CD4-positive, alpha-beta memory T cell (primary cell): ENCODE measurements around the gene ARL8B. TPM values are rescaled to one million over a fixed set of nuclear protein-coding genes. Genes with fewer than 3 reads are reported as not detected.
"Not testable (repeated sequence)": the region's sequence is repeated elsewhere in the genome, so short reads cannot be mapped to it uniquely, and the experiment has no call there.

Experiments used
- CTCF ChIA-PET: fragments of 350-600 bp; sonication (Branson Sonifier 250); formaldehyde crosslinking; loops from one replicate; lab custom pipeline; 2021; ENCODE audit warnings: inconsistent platforms; ENCODE audit not compliant: partially characterized antibody; lab: Charles Lee
- POLR2A ChIA-PET: fragments of 350-600 bp; sonication (Branson Sonifier 250); formaldehyde crosslinking; loops from one replicate; lab custom pipeline; 2021; ENCODE audit not compliant: partially characterized antibody; lab: Charles Lee
- DNase-seq, 5 donors: peaks; one replicate each; pipeline versions ENCODE4 v3.0.0 to v3.0.0-alpha.2; 2020 to 2022; ENCODE audit warnings: mixed read lengths in 1 of 5
- H3K27ac ChIP-seq: one replicate; pipeline ENCODE4 v1.7.0; 2013; ENCODE audit warnings: low read depth, low read length
- H3K27me3 ChIP-seq: 2 replicates; pipeline ENCODE4 v1.7.0; 2013; ENCODE audit warnings: mild to moderate bottlenecking, low read length, moderate library complexity; ENCODE audit not compliant: insufficient read depth
- H3K36me3 ChIP-seq: 2 replicates; pipeline ENCODE4 v1.7.0; 2013; ENCODE audit warnings: mild to moderate bottlenecking, low read length, moderate library complexity; ENCODE audit not compliant: insufficient read depth
- H3K4me1 ChIP-seq: 2 replicates; pipeline ENCODE4 v1.7.0; 2013; ENCODE audit warnings: mild to moderate bottlenecking, low read length, moderate library complexity; ENCODE audit not compliant: insufficient read depth
- H3K4me3 ChIP-seq, 2 donors: one replicate each; pipeline ENCODE4 v1.7.0; 2013; ENCODE audit warnings: low read length in 2 of 2, mild to moderate bottlenecking in 1 of 2
- H3K9me3 ChIP-seq, 2 donors: one replicate each; pipeline ENCODE4 v1.7.0; 2013; ENCODE audit warnings: low read length in 2 of 2, control low read depth in 1 of 2; ENCODE audit not compliant: control insufficient read depth in 1 of 2
- H3K27ac Mint-ChIP-seq, 7 donors: one replicate each; pipeline ENCODE4 v1.8.0; 2020 to 2021; ENCODE audit warnings: mixed read lengths in 7 of 7, mild to moderate bottlenecking in 6 of 7, inconsistent platforms in 3 of 7, moderate library complexity in 3 of 7
- H3K27me3 Mint-ChIP-seq, 2 donors: one replicate each; pipeline ENCODE4 v1.8.0; 2020 to 2021; ENCODE audit warnings: mixed read lengths in 2 of 2
- H3K36me3 Mint-ChIP-seq, 2 donors: one replicate each; pipeline ENCODE4 v1.8.0; 2020 to 2021; ENCODE audit warnings: mixed read lengths in 2 of 2, inconsistent platforms in 1 of 2, mild to moderate bottlenecking in 1 of 2
- H3K4me1 Mint-ChIP-seq, 4 donors: one replicate each; pipeline ENCODE4 v1.8.0; 2020 to 2021; ENCODE audit warnings: mixed read lengths in 4 of 4, mild to moderate bottlenecking in 1 of 4
- H3K4me3 Mint-ChIP-seq, 8 donors: one replicate each; pipeline ENCODE4 v1.8.0; 2020 to 2021; ENCODE audit warnings: mixed read lengths in 8 of 8, mild to moderate bottlenecking in 7 of 8, moderate library complexity in 6 of 8, inconsistent platforms in 3 of 8
- H3K9me3 Mint-ChIP-seq, 8 donors: one replicate each; pipeline ENCODE4 v1.8.0; 2020 to 2021; ENCODE audit warnings: mixed read lengths in 8 of 8, mild to moderate bottlenecking in 5 of 8, inconsistent platforms in 3 of 8, moderate library complexity in 1 of 8
- intact Hi-C: fragments of 100-400 bp; cut with micrococcal nuclease; formaldehyde crosslinking; loops from one replicate; pipeline ENCODE4 v1.15.1; 2023
- polyA plus RNA-seq, 2 donors: library from polyadenylated mRNA; unstranded; fragments of 300-500 nt; fragmentation: Illumina TruSeq; gene quantifications; one replicate each; pipeline ENCODE4 v1.2.3, GENCODE V29; 2021
- total RNA-seq, 2 experiments: library from RNA; stranded (reverse); gene quantifications; one replicate each; pipeline ENCODE4 v1.2.3, GENCODE V29; 2021

Gene ARL8B
- total and polyA plus RNA-seq, 4 experiments from 2014 or later: 46.1 to 60.9 (median 58.0) TPM

DNA sequence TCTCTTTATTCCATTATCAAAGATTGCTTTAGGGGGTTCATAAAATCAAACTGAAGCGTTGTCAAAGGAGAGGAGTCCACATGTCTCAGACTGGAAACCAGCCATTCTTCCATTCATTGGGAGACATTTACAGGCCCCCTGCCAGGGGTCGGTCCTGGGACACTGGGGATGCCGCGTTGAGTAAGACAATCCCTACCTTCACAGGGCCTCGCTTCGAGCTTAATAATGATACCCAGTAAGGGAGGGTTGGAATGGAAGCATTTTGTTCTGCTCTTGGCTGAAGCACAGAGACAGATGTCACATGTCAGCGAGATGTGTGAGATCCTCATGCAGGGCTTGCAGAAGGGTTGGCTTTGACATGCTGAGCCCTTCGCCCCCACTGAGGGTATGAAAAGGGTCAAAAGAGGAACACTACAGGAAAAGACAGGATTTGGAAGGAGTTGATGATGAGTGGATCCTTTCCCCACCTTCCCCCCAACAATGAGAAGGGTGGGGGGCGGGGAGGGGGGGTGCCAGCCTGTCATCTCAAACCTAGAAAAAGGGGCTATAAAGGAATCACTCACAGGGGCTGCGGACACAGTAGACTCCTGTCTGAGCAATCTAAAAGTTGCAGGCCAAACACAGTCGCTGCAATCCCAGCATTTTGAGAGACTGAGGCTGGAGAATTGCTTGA lies 25.6 kb upstream of the ARL8B start:
- H3K9me3 Mint-ChIP-seq: no peaks in the 10 kb centered on the region
- no peak overlapping the region for H3K27ac Mint-ChIP-seq
- CTCF ChIA-PET: no interaction called here
- peak overlapping the region in 1 of 8 donors; percentile 14 for H3K4me3 Mint-ChIP-seq
- peaks cover 25 to 37% of the 10 kb centered on the region in 2 donors for H3K27me3 Mint-ChIP-seq
- Histone ChIP-seq H3K27ac (no peak overlapping the region), H3K27me3 (no peaks in the 10 kb centered on the region), H3K9me3 (no peaks in the 10 kb centered on the region), H3K4me1 (no peaks in the 10 kb centered on the region), H3K36me3 (no peaks in the 10 kb centered on the region), H3K4me3 (no peak overlapping the region)
- peaks cover 0 to 3% (median 2%) of the 10 kb centered on the region in 4 donors for H3K4me1 Mint-ChIP-seq
- DNase-seq: no peak
- intact Hi-C loops: no loop called here
- POLR2A ChIA-PET: no interaction called here
- no peaks in the 10 kb centered on the region for H3K36me3 Mint-ChIP-seq

DNA sequence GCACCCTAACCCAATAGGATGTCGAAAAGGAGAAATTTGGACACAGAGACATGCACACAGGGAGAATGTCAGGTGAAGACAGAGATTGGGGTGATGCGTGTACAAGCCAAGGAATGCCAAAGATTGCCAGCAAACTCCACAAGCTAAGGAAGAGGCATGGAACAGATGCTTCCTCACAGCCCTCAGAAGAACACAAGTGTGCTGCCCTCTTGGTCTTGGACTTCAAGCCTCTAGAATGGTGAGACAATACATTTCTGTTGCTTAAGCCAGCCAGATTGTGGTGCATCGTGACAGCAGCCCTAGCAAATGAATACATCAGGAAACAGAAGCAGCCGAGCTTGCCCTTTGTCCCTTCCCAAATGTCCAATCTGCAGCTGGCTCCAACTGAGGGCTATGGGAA lies 23.7 kb upstream of the ARL8B start:
- CTCF ChIA-PET: no interaction called here
- Mint-ChIP-seq H3K4me3 (no peak overlapping the region), H3K4me1 (peaks cover 0 to 3% (median 2%) of the 10 kb centered on the region in 4 donors), H3K27me3 (peaks cover 21 to 30% of the 10 kb centered on the region in 2 donors), H3K36me3 (no peaks in the 10 kb centered on the region), H3K9me3 (no peaks in the 10 kb centered on the region), H3K27ac (no peak overlapping the region)
- no peak overlapping the region for H3K4me3 ChIP-seq
- H3K9me3 ChIP-seq: no peaks in the 10 kb centered on the region
- H3K27me3 ChIP-seq: no peaks in the 10 kb centered on the region
- no peak for DNase-seq
- intact Hi-C loops: no loop called here
- POLR2A ChIA-PET: no interaction called here
- no peaks in the 10 kb centered on the region for H3K36me3 ChIP-seq
- no peaks in the 10 kb centered on the region for H3K4me1 ChIP-seq
- no peak overlapping the region for H3K27ac ChIP-seq

DNA sequence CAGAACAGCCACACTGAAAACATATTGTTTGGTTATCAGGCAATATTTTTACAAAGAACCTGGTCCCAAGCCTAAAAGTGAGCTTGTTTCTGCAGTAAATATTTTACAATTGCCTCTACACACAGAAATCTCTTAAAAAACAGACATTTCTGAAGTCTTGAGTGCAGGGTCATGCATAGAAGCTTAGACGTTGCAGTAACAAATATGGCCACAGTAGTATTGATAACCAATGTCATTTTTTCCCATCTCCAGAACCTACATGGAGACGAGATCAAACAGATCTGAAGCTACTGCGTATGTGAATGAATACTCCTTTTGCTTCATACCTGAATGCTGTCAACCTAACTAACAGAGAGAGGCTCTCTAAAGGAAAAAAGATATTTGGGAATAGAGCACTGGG lies 19.6 kb upstream of the ARL8B start:
- Mint-ChIP-seq H3K36me3 (no peaks in the 10 kb centered on the region), H3K27me3 (peaks cover 4 to 12% of the 10 kb centered on the region in 2 donors), H3K27ac (no peak overlapping the region), H3K4me1 (no peaks in the 10 kb centered on the region), H3K4me3 (no peak overlapping the region), H3K9me3 (no peaks in the 10 kb centered on the region)
- intact Hi-C loops: no loop called here
- Histone ChIP-seq H3K27ac (no peak overlapping the region), H3K4me1 (no peaks in the 10 kb centered on the region), H3K9me3 (no peaks in the 10 kb centered on the region), H3K27me3 (no peaks in the 10 kb centered on the region), H3K4me3 (no peak overlapping the region), H3K36me3 (no peaks in the 10 kb centered on the region)
- DNase-seq: no peak
- ChIA-PET POLR2A (no interaction called here), CTCF (no interaction called here)

DNA sequence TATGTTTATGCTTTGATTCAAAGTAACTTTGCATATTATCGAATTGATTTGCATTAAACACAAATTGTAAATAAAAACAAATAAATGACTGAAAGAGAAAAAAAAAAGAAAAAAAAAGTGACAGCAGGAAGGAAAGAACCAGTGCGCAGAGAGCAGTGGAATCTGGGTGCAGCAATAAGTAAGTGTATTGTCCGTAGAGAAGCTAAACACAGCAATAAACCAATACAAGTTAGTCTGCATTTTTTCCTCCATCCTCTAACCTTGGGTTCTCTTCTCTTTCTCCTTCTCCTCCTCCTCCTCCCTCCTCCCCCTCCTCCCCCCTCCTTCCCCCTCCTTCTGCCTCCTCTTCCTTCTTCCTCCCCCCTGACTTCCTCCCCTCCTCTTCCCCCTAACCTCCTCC lies 18.3 kb upstream of the ARL8B start:
- Mint-ChIP-seq H3K4me1 (no peaks in the 10 kb centered on the region), H3K27ac (no peak overlapping the region), H3K36me3 (no peaks in the 10 kb centered on the region), H3K27me3 (peaks cover 3 to 7% of the 10 kb centered on the region in 2 donors), H3K4me3 (no peak overlapping the region), H3K9me3 (no peaks in the 10 kb centered on the region)
- Histone ChIP-seq H3K9me3 (no peaks in the 10 kb centered on the region), H3K36me3 (no peaks in the 10 kb centered on the region), H3K4me3 (no peak overlapping the region), H3K27ac (no peak overlapping the region), H3K27me3 (no peaks in the 10 kb centered on the region), H3K4me1 (no peaks in the 10 kb centered on the region)
- DNase-seq: no peak
- ChIA-PET POLR2A (no interaction called here), CTCF (no interaction called here)
- intact Hi-C loops: no loop called here

DNA sequence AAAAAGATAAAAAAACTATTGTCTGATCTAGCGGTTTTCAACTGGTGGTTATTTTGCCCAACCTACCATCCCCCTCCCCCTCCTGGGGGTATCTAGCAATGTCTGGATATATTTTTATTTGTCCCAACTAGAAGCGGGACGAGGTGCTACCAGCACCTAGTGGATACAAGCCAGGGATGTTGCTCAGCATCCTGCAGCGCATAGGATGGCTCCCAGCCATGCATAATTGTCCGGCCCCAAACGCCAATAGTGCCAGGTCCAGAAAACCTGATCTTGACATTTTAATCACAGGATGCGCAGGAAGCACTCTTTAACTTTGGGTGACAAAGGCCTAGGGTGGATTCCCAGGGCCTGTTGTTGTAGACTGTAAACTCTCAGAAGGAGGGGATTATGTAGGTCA lies 17.0 kb upstream of the ARL8B start:
- intact Hi-C loops: no loop called here
- Mint-ChIP-seq H3K36me3 (no peaks in the 10 kb centered on the region), H3K9me3 (no peaks in the 10 kb centered on the region)

DNA sequence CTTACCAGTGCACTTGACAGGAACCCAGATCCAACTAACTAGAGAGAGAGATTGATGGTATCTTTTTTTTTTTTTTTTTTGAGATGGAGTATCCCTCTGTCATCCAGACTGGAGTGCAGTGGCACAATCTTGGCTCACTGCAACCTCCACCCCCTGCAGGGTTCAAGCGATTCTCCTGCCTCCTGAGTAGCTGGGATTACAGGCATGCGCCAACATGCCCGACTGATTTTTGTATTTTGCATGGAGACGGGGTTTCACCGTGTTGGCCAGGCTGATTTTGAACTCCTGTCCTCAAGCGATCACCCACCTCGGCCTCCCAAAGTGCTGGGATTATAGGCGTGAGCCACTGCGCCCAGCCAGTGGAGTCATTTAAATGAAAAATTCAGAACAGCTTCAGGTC lies 15.7 kb upstream of the ARL8B start:
- H3K36me3 Mint-ChIP-seq, H3K4me1 ChIP-seq, H3K27me3 ChIP-seq, H3K4me3 ChIP-seq, H3K9me3 Mint-ChIP-seq, H3K4me3 Mint-ChIP-seq, H3K9me3 ChIP-seq, POLR2A ChIA-PET, H3K27me3 Mint-ChIP-seq, intact Hi-C loops, DNase-seq, H3K27ac Mint-ChIP-seq, H3K27ac ChIP-seq, H3K36me3 ChIP-seq, H3K4me1 Mint-ChIP-seq: not testable (repeated sequence)
- CTCF ChIA-PET: interaction anchor here (0.7 kb wide), 1 partner anchor 32 kb away, joined by 3 read pairs; no protein-coding TSS in a partner anchor

More for the DNA sequence above, 17.0 kb upstream of the ARL8B start:
- no peaks in the 10 kb centered on the region for H3K36me3 ChIP-seq
- Mint-ChIP-seq H3K27ac (no peak overlapping the region), H3K4me3 (no peak overlapping the region), H3K27me3 (peaks cover 1 to 3% of the 10 kb centered on the region in 2 donors), H3K4me1 (no peaks in the 10 kb centered on the region)
- POLR2A ChIA-PET: no interaction called here
- DNase-seq: no peak
- no peaks in the 10 kb centered on the region for H3K27me3 ChIP-seq
- H3K27ac ChIP-seq: no peak overlapping the region
- H3K4me1 ChIP-seq: no peaks in the 10 kb centered on the region
- H3K4me3 ChIP-seq: no peak overlapping the region
- no peaks in the 10 kb centered on the region for H3K9me3 ChIP-seq
- CTCF ChIA-PET: no interaction called here

DNA sequence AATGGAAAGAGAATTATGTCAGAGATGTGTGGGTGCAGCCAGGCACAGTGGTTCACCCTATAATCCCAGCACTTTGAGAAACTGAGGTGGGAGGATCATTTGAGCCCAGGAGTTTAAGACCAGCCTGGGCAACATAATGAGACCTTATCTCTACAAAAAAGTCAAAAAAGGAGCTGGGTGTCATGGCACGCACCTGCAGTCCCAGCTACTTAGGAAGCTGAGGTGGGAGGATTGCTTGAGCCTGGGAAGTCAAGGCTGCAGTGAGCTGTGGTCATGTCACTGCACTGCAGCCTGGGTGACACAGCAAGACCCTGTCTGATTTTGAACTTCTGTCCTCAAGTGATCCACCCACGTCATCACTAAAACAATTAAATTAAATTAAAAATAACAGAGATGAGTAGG lies 15.2 kb upstream of the ARL8B start:
- H3K36me3 Mint-ChIP-seq, H3K27me3 Mint-ChIP-seq, H3K4me1 Mint-ChIP-seq, H3K27ac ChIP-seq, DNase-seq, POLR2A ChIA-PET, H3K36me3 ChIP-seq, H3K27me3 ChIP-seq, H3K4me1 ChIP-seq, H3K9me3 Mint-ChIP-seq, H3K4me3 Mint-ChIP-seq, H3K27ac Mint-ChIP-seq, H3K9me3 ChIP-seq, intact Hi-C loops, H3K4me3 ChIP-seq: not testable (repeated sequence)
- CTCF ChIA-PET: interaction anchor here (0.7 to 2.1 kb wide), 2 partner anchors 29 to 31 kb away, joined by 3 to 4 read pairs; no protein-coding TSS in a partner anchor
